Stimulated activated naive CD8-positive, alpha-beta T cell treated with anti-CD3 and anti-CD28 coated beads, Interleukin-15, Interleukin-2, amounts not matched to agents 100 U/mL and 50 U/mL, for 24 hours (primary cell): ENCODE measurements around the gene SHROOM4.

Source experiments
- ATAC-seq: fragments of 150-1000 bp; cut with Tn5 transposase; one replicate; pipeline ENCODE4 v1.10.0; 2021
- DNase-seq: peaks from one replicate; pipeline ENCODE4 v3.0.0; 2021

SHROOM4 gene

GRCh38 chrX:50614460-50614859 lies 199.5 kb downstream of the SHROOM4 start:
- DNase-seq (no peak), ATAC-seq (no peak)

GRCh38 chrX:50613846-50614245 lies 200.1 kb downstream of the SHROOM4 start:
- ATAC-seq = no peak

GRCh38 chrX:50609796-50610195 lies 204.2 kb downstream of the SHROOM4 start:
- DNase-seq (no peak), ATAC-seq (no peak)

More at GRCh38 chrX:50613846-50614245, 200.1 kb downstream of the SHROOM4 start:
- no peak for DNase-seq

DNA sequence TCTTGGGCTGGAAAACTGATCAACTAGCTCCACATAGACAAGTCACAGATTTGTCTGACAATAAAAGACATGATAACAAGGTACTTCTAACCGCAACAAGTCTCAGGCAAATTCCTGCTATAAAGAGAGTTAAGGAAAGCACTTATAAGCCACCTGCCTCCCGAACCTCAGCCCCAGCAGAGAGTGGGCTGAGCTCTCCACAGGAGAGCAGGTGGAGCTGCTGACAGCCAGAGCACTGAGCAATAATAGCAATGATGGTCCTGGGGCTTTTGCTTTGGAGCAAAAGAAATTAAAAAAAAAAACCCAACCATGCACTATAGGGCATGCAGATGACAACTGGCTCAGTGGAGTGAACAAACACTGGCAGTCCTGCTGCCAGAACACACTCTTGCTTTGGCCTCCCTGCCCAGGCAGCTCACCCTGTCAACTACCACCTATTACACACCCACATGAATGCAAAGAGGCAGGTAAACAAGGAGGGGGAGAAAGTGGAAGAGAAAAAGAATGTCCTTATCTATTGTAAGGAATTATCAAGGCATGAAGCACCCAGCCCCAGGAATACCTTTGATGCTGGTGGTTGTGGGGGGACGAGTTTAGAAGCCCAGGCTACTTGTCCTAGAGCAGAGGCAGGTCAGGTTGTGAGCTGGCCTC lies 207.6 kb downstream of the SHROOM4 start:
- DNase-seq (no peak), ATAC-seq (no peak)

GRCh38 chrX:50596056-50596455 lies 217.9 kb downstream of the SHROOM4 start:
- no peak for ATAC-seq
- no peak for DNase-seq

GRCh38 chrX:50594788-50595187 lies 219.2 kb downstream of the SHROOM4 start:
- ATAC-seq (no peak), DNase-seq (no peak)

DNA sequence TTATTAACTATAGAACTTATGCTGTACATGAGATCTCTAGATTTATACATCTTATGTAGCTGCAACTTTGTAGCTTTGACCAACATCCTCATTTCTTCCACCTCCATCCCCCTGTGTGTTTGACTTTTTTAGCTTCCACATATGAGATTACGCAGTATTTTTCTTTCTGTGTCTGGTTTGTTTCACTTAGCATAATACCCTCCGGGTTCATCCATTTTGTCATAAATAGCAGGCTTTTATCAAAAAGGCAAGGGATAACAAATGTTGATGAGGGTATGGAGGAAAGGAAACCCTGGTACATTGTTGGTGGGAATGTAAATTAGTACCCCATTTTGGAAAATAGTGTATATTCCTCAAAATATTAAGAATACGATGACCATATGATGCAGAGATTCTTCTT lies 227.0 kb downstream of the SHROOM4 start:
- DNase-seq = no peak
- no peak for ATAC-seq

DNA sequence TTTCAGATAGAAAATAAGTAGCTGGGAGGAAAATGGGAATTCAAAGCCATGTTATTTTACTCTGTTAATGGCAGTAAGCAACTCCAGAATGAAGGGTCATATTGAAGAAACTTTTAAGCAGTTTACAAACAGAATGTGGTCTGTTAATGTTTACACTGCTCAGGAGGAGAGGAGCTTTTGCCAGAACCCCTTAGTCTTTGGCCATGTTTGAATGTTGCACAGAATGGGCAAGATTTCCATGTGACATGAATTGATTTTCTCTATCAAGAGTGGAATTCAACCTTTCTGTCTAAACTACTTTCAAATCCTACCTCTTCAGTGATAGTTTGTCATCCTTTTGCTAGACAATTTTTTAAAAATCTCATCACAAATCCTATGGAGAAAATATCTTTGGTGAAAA lies 227.6 kb downstream of the SHROOM4 start:
- DNase-seq (no peak), ATAC-seq (no peak)

GRCh38 chrX:50581405-50581804 lies 232.6 kb downstream of the SHROOM4 start:
- ATAC-seq = no peak
- no peak for DNase-seq

DNA sequence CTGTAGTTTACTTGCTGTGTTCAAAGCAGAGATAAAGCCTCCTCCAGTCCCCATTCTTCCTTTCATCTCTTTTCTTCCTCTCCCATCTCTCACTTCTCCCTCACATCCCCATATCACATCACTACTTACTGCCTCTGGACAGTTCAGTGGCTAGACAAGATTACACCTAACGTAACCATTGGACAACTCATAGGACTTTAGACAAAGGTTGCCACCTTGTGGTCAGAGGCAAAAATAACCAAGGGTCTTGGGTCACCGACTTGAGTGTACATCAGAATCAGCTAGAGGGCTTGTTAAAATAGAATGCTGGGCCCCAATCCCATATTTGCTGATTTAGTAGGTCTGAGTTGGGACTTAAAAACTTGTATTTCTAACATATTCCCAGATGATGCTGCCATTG lies 234.0 kb downstream of the SHROOM4 start:
- ATAC-seq (peak; percentile 40), DNase-seq (peak; percentile 5)

- ATAC-seq (no peak), DNase-seq (no peak)
Measured at GRCh38 chrX:50577326-50577725, 236.7 kb downstream of the SHROOM4 start.

GRCh38 chrX:50567636-50568035 lies 246.4 kb downstream of the SHROOM4 start:
- no peak for DNase-seq
- ATAC-seq = no peak

DNA sequence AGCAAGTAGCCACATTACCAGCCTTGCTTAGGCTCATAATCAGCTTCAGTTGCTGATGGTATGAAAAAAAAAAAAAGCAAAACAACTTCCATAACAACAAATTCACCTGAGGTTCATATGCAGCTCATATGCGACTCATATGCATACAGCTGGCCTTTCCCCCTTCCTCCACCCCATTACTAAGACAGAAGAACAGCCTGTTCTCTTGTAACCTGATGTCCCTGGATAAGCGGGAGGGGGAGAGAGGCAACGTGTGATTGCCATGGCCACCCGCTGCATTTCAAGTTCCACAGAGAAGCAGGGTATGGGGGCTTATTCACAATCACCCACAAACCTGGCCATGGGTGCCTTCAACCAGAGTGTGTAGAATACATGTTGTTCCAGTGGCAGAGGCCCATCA lies 248.3 kb downstream of the SHROOM4 start:
- ATAC-seq (no peak), DNase-seq (no peak)
